ENCODE measurements around the gene NOS3. TPM values are rescaled to one million over a fixed set of nuclear protein-coding genes. Genes with fewer than 3 reads are reported as not detected.

Gene NOS3
- total RNA-seq, 1 donor from 2014 or later: 12.6 TPM

DNA sequence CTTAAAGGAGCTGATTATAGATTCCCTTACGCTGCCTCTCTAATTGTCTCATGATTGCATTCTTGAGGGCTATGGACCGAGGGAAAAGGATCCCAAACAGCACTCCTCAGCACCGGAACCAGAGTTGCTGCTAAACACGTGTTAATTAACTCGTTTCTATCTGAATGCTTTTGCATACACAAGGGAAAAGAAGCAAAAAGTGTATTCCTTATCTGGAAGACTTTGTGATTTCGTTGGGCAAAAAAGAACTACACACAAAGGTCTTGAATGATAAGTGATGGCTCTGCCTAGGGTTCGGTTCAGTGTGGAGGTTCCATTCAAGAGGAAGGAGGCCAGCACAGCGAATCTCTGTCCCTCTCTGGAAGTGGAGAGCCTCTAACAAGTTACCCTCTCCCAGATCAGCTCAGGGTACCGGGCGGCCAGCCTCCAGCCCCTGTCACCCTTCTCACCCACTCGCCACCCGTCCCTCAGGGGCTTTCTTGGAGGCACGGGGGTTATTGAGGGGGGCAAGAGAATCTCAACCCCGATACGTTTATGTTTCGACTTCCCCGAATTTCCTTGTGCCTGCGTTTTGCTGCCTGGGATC is 68.1 kb downstream of the NOS3 start:
- DNase-seq (ENCODE audit: low spot score): no peak

DNA sequence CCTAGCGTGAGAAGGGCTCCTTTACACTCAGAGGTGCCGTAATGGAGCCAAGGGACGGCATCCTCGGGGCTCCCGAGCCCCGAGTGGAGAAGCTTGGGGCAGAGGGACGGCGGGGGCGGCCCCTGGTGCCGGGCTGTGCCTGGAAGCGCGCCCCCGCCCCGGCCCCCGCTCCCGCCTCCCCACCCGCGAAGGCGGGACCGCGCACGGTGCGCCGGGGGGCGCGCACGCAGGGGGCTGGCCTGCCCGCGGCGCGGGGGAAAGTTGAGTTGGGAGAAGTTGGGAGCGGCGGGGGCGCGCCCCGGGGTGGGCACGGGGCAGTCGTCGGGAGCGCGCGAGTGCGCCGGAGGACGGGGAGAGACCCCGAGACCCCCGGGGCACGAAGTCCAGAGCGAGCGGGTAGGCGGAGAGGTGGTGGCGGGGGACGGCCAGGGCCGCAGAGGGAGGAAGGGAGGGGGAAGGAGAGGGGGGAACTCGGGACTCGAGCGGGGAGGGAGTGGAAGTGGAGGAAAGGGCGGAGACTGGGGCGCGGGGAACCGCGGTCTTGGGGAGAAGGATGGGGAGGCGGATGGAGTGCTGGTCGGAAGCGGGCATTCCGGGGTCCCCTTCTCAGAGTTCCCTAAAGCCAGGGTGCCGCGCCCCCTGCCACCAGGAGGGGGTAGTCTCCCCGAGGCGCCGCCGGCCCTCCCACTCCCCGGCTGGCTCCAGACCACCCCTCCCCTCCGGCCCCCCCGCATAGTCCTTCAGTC is 68.7 kb downstream of the NOS3 start, which contains the start of gene SLC4A2:
Gene SLC4A2 (plus strand): TSS at position 223 of the 746 bp plus-strand sequence. CDS start 2,399 bp downstream, outside the sequence.
- peak; percentile 69 for DNase-seq (ENCODE audit: low spot score)

DNA sequence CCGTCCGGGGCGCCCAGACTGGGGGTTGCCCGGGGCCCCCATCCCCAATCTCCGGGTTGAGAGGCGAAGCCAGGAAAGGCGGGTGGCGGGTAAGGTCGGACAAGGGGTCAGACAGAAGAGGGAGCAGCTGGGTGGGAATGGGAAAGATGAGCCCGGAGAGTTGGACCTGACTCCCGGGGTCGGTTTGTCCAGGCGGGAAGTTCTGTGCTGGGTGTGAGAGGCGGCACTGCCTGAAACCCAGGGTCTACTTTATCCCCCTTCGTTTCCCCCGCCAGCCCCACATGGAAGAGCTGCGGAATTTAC is 69.2 kb downstream of the NOS3 start:
- no peak for DNase-seq (ENCODE audit: low spot score)

DNA sequence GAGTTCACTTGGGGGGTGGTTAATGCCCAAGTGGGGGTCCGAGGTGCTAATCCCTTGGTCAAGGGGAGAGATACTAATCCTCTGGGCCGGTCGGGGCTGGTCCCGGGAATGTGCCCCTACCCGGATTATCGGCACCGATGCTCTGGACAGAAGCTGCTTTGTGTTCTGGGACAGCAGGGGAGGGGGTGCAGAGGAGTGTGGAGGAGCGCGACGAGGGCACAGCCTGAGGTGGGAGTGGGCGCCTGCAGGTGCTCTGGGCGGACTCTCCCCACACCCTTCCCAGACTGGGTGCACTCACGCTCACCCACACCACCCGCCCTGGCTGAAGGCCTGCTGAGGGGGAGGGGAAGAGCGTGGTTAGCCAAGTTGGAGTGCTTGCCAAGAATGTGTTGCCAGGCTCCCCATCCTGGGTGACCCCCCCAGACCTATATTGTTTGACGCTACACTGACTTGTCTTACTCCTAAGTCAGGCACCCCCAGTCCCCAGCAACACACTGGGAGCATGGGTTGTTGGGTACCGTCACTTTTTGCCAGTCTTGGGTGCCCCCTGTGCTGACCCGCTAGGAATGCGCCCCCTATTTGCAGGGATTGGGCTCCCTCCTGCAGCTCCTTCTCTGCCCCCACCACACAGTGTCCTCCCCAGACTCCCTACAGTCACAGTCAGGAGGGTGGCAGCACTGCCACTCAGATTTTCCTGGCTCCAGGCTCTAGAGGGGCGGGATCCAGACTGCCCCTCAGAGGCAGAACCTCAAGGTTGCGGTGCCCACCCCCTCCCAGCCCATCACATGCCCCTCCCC is 69.8 kb downstream of the NOS3 start:
- peak; percentile 57 for DNase-seq (ENCODE audit: low spot score)

DNA sequence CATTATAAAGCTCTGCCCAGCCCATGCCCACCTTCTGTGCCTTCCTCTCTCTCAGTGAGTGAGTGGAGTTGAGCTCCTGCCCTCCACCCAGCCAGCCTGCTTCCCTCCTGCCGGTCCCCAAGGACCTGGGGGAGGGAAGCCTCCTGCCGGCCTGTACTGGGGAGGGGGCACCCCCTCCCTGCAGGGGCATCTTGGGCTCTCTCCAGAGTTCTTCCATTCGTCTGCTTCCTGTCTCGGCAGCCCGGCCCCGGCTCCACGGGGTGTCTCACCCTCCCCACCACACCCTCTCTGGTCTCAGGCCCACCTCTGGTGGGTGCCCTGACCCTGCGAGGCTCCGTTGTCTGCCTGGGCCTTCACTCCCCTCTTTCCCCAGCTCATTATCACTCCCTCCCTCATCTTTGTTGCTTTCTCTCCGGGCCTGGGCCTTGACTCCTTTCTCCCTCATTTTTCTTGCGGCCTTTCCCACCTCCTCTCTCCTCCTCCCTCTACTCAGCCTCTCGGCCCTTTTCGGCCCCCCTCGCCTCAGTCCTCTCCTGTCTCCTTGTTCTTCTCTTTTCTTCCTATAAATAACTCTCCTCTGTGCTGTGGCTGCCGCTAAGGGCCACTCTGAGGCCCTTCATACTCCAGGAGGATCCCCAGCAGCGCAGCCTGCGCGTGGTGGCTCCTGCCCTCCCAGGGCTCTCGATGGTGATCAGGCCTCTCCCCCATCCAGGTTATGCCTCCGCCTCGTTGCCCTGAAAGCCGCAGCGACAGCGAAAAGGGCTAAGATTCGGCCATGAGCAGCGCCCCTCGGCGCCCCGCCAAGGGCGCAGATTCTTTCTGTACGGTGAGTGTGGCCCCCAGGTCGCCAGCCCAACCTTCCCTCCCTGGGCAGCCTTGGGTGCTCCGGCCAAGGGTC is 70.6 kb downstream of the NOS3 start:
- no peak for DNase-seq (ENCODE audit: low spot score)

DNA sequence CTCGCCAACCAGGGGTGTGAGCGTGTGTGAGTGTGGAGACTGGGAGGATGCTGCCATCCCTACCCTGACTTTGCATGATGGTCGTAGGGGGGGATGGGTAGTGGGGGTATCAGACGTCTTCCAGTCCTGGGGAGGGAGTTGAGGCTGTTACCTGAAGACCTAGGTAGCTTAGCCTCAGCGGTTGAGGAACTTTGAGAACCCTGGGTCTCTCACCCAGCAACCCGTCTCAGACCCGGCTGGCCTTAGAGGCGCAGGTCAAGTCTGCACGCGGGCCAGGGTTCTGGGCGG is 71.2 kb downstream of the NOS3 start:
- DNase-seq (ENCODE audit: low spot score): no peak

DNA sequence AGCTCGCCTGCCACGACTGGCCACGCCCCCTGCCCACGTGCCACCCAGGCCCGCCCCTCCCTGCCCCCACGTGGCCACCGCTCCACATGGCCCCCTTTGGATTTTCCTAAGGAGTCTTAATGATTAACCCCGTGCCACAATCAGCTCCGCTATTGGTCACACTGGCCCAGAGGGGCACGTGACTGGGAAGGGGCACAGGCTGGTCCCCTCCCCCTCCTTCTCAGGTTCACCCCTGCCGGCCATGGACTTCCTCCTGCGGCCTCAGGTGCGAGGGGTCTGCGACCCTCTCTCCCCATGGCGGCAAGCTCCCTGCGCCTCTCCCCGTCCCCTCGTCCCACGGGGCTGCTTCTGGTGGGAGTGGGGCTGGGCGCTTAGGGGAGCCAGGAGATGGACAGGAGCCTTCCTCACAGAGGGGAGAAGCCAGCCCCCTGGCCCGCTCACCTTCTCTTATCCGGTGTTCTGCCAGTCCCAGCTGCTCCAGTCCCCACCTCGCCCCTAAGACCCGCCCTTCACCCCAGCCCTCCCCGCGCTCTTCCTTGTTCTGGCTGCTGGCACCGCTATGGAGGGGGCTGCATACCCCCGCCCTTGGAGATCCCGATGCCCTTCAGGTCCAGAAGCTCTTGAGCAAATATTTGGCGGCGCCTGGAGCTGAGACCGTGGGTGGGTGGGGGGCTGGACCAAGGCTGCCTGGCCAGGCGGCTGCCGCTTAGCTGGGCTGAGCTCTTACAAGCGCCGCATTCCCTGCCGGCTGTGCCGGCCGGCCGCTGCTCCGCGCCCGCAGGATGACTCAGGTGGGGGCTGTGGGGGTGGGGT is 71.8 kb downstream of the NOS3 start:
- peak; percentile 81 for DNase-seq (ENCODE audit: low spot score)

DNA sequence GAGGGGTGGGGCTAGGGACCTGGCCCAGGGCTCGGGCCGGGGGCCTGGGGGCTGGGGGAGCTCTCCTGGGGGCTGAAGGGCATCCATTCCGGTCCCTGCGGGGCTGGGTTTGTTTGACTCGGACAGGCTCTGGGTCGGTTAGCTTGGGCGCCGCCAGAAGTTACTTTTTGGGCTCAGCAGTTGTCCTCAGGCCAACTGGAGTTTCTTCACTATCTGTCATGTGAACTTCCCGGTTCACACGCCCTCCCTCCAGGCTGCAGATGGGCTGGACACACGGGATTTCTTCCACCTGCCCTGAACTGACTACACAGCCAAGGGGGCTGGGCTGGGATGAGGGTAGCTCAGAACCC is 72.4 kb downstream of the NOS3 start:
- peak; percentile 49 for DNase-seq (ENCODE audit: low spot score)

Other genes starting within 250 kb of the NOS3 start
- gene TMEM176B, start 190.7 kb upstream of the NOS3 start, total RNA-seq: 304 TPM
- 246 TPM for gene TMEM176A, start 190.2 kb upstream of the NOS3 start, total RNA-seq
- 8.4 TPM for gene AOC1, start 138.5 kb upstream of the NOS3 start, total RNA-seq
- gene KCNH2, start 12.7 kb upstream of the NOS3 start, total RNA-seq: 49.4 TPM
- 1.2 TPM for gene ATG9B, start 33.5 kb downstream of the NOS3 start, total RNA-seq
- gene ABCB8, start 37.4 kb downstream of the NOS3 start, total RNA-seq: 43.9 TPM
- gene ASIC3, start 57.5 kb downstream of the NOS3 start, total RNA-seq: 4.4 TPM
- 15.9 TPM for gene CDK5, start 66.9 kb downstream of the NOS3 start, total RNA-seq
- gene SLC4A2, start 68.6 kb downstream of the NOS3 start, total RNA-seq: 193 TPM
- gene FASTK, start 89.8 kb downstream of the NOS3 start, total RNA-seq: 121 TPM
- gene TMUB1, start 92.5 kb downstream of the NOS3 start, total RNA-seq: 69.1 TPM
- gene AGAP3, start 95.5 kb downstream of the NOS3 start, total RNA-seq: 98.4 TPM
- gene GBX1, start 176.7 kb downstream of the NOS3 start, total RNA-seq: not detected
- not detected for gene ASB10, start 196.2 kb downstream of the NOS3 start, total RNA-seq
- gene H2BK1, start 219.5 kb downstream of the NOS3 start, total RNA-seq: not detected
- 25.3 TPM for gene ABCF2, start 236.2 kb downstream of the NOS3 start, total RNA-seq
- 52.3 TPM for gene CHPF2, start 241.5 kb downstream of the NOS3 start, total RNA-seq